ENCODE results near the gene LEFTY1.

The LEFTY1 gene

DNA sequence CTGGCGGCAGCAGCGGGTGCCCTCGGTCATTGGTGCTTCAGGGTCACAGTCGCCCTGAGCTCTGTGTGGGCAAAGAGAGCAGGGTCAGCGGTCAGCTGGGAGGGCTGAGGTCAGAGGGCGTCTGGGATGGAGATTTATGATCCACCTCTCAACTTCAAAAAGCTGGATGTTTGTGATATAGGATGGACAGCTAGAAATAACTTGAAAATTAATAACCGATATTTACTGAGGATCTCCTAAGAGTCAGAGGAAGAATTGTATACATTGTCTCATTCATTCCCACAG lies 2.0 kb downstream of the LEFTY1 start:
- no peak for TF ChIP-seq CTCF (conservative IDR thresholded peaks at IDR 0.05; ENCODE audit: low read depth, low read length)
- DNase-seq (ENCODE audit: low read depth) = no peak
- H3K4me3 ChIP-seq (ENCODE audit: low read length) = no peak overlapping the region

DNA sequence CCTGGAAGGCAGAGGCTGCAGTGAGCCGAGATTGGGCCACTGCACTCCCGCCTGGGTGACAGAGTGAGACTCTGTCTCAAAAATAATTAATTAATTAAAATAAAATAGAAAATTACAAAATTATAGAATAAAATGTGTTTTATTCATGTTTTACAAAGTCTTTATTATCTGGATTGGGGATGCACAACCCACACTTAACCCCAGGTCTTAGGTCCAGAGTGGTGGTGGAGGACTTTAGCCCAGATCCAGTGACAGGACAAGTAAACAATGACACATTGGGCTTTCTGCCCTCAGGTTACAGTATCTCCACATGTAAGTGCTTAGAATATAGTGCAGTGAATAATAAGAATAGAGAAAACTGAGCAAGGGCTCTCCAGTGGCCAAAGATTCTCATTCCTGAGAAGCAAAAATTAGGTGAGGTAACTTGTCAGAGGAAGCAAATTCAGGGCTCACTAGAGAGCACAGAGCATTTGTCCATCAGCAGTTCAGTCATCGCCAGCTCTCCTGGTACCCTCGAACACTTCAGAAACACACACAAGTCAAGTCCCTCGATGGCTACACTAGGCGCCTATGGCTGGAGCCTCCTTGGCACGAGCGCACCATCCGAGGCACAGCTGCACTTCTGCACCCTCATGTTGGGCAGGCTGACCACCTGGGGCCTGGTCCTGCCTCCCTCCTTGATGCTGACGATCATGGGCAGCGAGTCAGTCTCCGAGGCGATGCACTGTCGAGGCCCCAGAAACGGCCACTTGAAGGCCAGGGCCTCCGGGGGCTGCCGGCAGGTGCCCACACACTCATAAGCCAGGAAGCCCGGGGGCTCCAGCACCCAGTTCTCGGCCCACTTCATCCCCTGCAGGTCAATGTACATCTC lies 2.6 kb downstream of the LEFTY1 start:
- no peak overlapping the region for H3K4me3 ChIP-seq (ENCODE audit: low read length)
- TF ChIP-seq CTCF (conservative IDR thresholded peaks at IDR 0.05; ENCODE audit: low read depth, low read length) = no peak
- no peak for DNase-seq (ENCODE audit: low read depth)

DNA sequence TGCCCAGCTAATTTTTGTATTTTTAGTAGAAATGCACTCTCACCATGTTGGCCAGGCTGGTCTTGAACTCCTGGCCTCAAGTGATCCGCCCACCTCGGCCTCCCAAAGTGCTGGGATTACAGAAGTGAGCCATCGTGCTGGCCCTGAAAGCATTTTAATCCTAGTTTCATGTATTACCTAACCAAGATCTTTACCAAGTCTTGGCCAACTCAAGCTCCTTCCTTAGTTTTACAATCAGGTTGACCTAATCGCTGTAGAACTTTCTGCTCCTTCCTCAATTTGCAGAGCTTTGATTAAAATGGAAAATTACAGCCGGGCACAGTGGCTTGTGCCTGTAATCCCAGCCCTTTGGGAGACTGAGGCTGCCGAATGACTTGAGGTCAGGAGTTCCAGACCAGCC lies 3.6 kb downstream of the LEFTY1 start:
- no peak for TF ChIP-seq CTCF (conservative IDR thresholded peaks at IDR 0.05; ENCODE audit: low read depth, low read length)
- no peak for DNase-seq (ENCODE audit: low read depth)
- H3K4me3 ChIP-seq (ENCODE audit: low read length) = no peak overlapping the region

- no peak for DNase-seq (ENCODE audit: low read depth)
- no peak for TF ChIP-seq CTCF (conservative IDR thresholded peaks at IDR 0.05; ENCODE audit: low read depth, low read length)
- no peak overlapping the region for H3K4me3 ChIP-seq (ENCODE audit: low read length)
Observed at GRCh38 chr1:225883616-225884265, 5.2 kb downstream of the LEFTY1 start.

- peak overlapping the region; percentile 83 for H3K4me3 ChIP-seq (ENCODE audit: low read length)
- TF ChIP-seq CTCF (conservative IDR thresholded peaks at IDR 0.05; ENCODE audit: low read depth, low read length) = no peak
- no peak for DNase-seq (ENCODE audit: low read depth)
Observed at GRCh38 chr1:225882694-225883615, 6.0 kb downstream of the LEFTY1 start.

GRCh38 chr1:225881959-225882693 lies 6.8 kb downstream of the LEFTY1 start, which contains the start of gene TMEM63A:
TMEM63A (minus strand) TSS chr1:225882380; CDS start chr1:225877580, 4,800 bp downstream.
- no peak for DNase-seq (ENCODE audit: low read depth)
- TF ChIP-seq CTCF (conservative IDR thresholded peaks at IDR 0.05; ENCODE audit: low read depth, low read length) = peak; percentile 2
- peak within 1 kb of the TSS; percentile 83 for H3K4me3 ChIP-seq (ENCODE audit: low read length)
